NCI-H524 (cell line): ENCODE data around the gene SMCHD1.
"Not testable (repeated sequence)": the region's sequence is repeated elsewhere in the genome, so short reads cannot be mapped to it uniquely, and the experiment has no call there.

Experiments used
- DNase-seq, 2 experiments: peaks; one replicate each; lab custom pipeline; 2025; lab: John Stamatoyannopoulos, UW

SMCHD1 gene

DNA sequence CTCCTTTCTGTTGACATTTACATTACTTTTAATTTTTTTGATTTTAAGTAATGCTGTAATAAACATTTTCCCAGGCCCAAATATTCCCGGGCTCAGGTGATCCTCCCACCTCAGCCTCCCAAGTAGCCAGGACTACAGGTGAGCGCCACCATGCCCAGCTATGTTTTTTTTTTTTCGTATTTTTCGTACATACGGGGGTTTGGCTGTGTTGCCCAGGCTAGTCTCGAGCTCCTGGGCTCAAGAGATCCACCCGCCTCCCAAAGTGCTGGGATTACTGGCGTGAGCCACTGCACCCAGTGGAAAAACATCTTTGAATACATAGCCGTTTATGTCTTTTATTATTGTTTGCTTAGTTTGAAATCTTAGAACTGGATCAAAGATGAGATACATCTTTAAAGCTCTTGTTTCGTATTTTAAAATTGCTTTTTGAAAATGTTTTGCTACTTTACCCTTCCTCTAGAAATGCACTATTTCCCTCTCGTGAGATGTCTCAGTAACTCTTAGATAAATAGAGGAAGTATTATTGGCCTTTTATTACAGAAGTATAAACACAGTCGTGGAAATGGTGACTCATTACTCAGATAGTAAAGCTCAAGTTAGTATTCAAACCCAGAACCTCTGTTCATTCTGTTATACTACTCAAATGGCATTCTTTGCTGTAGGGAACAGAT, 2.4 kb downstream of the SMCHD1 start:
- no peak for DNase-seq

DNA sequence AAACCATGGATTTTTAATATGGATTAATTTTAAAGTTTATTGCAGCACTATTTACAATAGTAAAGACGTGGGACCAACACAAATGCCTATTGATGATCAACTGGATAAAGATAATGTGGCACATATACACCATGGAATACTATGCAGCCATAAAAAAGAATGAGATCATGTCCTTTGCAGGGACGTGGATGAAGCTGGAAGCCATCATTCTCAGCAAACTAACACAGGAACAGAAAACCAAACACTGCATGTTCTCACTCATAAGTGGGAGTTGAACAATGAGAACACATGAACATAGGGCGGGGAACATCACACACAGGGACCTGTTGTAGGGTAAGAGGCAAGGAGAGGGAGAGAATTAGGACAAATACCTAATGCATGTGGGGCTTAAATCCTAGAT, 5.3 kb downstream of the SMCHD1 start:
- DNase-seq: not testable (repeated sequence)

DNA sequence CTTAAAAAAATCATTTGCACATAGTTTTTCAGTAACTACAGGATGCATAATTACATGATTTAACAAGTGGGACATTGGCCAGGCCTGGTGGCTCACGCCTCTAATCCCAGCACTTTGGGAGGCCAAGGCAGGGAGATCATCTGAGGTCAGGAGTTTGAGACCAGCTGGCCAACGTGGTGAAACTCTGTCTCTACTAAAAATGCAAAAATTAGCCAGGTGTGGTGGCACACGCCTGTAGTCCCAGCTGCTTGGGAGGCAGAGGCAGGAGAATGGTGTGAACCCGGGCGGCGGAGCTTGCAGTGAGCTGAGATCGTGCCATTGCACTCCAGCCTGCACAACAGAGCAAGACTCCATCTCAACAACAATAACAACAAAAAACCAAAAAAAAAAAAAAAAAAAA, 6.8 kb downstream of the SMCHD1 start:
- DNase-seq: not testable (repeated sequence)

DNA sequence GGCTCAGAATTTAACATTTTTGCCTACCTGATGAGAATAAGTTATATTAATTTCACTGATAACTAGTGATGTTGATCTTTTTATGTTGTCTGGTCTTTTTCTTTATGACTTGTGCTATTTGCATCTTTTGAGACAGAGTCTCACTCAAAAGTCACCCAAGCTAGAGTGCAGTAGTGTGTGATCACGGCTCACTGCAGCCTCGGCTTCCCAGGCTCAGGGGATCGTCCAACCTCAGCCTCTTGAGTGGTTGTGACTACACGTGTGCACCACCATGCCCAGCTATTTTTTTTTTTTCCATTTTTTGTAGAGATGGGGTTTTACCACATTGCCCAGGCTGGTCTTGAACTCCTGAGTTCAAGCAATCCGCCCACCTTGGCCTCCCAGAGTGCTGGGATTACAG, 7.5 kb downstream of the SMCHD1 start:
- DNase-seq: no peak

DNA sequence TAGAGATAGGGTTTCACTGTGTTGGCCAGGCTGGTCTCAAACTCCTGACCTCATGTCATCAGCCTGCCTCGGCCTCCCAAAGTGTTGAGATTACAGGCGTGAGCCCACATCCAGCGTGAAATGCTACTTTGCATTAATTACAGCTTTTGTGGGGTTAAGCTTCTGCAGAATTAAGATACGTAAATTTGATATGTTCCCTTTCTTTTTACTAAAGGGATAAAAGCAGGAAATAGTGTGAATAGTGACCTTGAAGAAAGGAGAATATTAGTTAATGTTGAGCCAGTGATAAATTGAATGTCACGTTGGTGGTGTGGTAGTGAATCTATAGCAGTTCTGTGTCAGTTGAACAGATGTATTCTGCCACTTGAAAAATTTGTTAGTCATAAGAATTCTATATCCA, 16.9 kb downstream of the SMCHD1 start:
- peak in 1 of 2 experiments; percentile 17 for DNase-seq

DNA sequence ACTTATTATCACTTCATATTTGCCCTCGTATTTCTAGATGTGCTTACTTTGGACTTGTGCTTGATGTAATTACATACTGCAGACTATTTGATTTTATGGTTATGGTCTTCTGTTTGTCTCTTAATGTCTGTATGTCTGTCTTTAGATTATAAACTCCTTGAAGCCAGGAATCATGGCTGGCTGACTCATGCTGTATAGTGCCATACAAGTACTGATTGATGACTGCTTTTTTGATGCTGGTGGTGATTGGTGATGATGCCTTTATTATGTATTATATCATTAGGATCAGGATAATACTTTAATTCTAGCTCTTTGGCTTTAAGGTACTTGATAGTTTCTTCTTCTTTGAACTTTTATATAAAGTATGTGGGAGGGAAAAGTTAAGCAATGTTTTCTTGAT, 17.3 kb downstream of the SMCHD1 start:
- DNase-seq: no peak

DNA sequence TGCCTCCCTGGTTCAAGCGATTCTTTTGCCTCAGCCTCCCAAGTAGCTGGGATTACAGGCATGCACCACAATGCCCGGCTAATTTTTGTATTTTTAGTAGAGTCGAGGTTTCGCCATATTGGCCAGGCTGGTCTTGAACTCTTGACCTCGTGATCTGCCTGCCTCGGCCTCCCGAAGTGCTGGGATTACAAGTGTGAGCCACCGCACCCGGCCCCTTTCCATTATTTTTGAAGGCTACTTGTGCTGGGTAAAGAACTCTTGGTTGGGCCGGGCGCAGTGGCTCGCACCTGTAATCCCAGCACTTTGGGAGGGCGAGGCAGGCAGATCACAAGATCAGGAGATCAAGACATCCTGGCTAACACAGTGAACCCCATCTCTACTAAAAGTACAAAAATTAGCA, 23.4 kb downstream of the SMCHD1 start:
- not testable (repeated sequence) for DNase-seq

DNA sequence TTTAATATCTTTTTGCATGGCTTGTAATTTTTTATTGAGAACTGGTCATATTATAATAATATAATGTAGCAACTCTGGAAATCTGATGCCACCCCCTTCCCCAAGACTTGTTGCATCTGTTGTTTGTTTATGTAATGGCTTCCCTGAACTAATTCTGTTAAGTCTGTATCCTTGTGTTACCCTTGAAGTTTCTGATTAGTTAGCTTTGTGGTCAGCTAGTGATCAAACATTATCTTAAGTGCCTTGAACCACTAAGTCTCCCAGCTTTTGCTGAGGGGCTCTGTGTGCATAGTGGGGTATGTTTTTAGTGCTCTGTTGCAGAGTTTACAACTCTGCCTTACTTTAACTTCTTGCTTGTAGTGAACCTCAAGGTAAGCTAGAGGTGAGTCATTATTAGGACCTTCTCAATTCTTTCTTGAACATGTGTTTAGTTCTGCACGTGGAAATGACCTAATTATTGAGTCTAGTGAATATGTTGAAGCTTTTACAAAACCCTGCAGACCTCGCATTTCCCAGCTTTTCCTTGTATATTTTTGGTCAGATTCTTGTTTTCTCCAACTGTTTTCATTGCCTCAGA, 24.8 kb downstream of the SMCHD1 start:
- no peak for DNase-seq

DNA sequence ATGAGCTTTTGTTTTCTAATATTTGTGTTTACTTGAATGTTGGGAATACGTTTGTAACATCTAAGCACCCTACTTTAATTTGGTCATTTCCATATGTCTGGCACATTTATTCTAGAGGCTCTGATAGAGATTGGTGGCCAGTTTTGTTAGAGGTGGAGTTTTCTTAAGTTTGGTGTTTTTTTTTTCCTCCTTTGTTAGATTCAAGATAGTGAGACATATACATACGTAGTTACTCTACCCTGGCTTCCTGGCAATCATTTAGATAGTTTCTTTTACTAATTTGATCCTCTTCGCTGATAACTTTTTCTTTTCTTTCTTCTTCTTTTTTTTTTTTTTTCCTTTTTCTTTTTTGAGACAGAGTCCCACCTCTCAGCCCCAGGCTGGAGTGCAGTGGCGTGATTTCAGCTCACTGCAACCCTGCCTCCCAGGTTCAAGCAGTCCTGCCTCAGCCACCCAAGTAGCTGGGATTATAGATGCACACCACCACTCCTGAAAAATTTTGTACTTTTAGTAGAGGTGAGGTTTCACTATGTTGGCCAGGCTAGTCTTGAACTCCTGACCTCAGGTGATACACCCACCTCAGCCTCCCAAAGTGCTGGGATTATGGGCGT, 26.6 kb downstream of the SMCHD1 start:
- no peak for DNase-seq

DNA sequence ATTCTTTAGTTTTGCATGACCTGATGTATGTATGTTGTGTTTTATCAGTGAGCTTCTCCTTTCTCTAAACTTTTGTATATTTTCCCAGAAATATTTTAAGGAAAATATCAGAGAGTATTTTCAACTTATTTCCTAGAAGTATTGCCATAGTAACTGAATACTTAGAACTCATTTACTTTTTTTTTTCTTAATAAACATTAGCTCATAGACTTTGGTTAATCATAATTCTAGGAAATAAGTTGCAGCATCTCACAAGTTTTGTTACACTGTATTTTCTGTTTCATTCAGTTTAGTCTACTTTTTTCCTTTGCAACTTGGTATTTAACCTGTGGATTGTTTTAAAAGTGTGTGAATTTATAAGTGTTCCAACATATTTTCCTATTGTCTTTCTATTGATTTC, 27.5 kb downstream of the SMCHD1 start:
- no peak for DNase-seq

DNA sequence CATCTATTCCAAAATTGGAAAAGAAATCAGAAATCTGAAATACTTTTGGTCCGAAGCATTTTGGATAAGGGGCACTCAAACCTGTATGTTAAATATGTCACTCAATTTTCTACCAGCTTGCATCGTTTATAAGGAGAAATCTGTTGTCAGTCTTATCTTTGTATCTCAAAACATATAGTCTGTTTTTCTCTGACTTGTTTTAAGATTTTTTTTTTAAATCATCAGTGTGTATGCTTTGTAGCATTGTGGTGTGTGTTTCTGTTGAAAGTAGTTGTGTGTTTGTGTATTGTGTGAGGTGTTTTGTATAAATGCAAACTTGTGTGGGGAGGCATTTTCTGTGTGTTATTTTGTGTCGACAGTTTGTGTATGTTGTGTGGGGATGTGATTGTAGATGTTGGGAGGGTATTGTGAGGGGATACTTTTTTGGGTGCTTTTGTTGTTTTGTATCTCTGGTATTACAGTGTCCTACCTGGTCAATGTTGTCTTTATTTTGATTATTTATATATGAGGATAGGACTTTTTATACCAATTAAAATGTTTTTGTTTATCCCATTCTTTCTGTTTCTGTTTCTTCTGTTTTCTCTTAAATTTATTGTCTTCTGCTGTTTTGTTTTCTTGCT, 30.9 kb downstream of the SMCHD1 start:
- no peak for DNase-seq

DNA sequence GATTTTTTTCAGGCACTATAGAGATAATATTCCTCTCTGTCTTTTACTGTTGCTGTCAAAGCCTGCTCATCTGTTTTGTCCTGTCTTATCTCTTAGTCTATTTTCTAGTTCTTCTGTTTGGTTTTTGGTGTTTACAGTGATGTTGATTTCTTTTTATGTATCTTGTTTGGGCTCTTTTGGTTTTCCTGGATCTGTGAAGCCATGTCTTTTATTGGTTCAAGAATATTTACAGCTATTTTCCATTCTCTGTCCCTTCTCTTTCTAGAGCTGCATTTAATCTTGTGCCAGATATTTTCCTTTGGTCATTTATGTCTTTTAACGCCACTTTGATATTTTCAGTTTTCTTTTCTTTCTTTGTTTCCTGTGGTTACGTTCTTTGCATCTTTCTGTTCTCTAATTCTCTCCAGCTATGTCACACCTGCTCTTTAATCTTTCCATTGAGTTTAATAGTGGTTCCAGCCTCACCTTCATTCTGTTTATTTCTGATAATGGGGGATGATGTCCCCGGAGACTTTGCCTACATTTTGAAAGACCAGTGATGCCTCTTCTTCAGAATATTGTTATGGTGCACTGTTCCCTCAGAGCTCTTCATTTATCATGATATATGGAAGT, 32.0 kb downstream of the SMCHD1 start:
- no peak for DNase-seq

DNA sequence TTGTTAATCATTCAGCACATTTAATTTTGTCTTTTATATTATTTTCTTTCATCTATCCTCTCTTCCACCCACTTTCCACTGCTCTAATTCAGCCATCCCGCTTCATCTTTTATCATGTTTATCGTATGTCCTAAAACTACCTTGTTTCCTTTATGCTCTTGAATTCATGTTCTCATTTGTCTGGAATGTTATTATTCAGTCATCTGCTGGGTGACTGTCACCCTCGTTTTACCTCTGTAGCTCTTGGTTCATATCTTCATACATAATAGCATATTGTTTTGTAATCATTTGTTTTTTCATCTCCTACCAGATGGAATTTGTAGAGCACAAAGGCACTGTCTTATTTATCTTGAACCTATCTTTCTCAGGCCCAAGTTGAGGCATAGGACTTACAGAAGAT, 37.0 kb downstream of the SMCHD1 start:
- DNase-seq: no peak

DNA sequence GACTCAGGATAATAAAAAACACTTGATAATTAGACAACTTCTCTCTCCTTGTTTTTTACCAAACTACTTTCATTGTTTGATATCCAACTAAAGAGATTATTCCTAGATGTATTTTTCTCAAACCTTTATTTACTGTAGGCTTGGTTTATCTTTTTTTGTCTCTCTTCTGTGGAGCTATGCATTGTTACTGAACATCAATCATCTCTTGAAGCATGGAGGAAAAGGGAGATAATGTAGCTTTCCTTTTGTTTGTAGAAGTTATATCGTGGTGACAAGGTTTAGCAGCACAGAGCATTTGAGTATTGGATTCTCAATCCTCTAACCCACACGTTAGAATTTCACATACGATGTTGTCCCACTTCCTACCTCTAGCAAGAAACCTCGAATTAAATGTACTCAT, 41.7 kb downstream of the SMCHD1 start:
- DNase-seq: no peak

DNA sequence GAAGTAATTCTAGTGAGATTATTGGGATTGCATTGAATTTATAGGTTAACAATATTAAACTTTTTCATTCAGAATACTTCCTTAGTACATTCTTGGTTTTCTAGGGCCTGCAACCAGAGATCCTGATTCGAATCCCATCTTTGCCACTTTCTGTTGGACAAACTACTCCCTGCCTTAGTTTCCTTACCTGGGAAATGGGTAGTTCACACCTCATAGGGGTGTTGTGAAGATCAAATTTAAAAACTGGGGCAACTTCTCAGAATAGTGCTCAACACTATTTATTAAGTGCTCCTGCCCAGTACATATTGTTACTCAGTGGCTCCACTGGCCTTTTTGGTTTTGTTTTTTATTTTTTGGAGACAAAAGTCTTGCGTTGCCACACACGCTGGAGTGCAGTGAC, 43.5 kb downstream of the SMCHD1 start:
- no peak for DNase-seq

DNA sequence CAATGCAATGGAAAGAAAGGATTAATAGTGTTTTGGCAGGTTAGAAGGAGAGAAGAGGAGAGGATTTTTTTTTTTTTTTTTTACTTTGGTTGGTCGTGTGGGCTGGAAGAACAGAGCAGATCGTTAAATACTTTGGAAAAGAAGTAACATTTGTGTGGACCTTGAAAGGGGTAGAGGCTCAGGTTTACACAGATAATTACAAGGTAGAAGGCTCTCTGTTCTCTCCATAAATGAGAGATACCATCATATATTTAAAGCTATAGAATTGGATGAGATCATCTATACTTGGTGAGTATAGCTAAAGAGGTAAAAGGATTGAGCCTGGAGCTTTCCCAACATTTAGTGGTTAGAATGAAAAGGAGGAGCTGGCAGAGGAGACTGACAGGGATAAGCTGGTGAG, 49.0 kb downstream of the SMCHD1 start:
- no peak for DNase-seq

DNA sequence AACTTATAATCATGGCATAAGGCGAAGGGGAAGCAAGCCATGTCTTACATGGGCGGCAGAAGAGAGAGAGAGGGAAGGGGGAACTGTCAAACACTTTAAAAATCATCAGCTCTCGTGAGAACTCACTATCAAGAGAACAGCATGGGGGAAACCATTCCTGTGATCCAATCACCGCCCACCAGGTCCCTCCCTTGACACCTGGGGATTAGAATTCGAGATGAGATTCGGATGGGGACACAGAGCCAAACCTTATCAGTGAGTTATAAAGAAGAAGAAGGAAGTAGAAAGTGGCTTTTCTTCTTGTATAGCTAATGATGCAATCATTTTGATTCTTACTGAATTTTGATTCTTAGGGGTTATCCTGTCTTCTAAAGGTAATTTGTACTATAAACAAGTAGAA, 51.4 kb downstream of the SMCHD1 start:
- no peak for DNase-seq

DNA sequence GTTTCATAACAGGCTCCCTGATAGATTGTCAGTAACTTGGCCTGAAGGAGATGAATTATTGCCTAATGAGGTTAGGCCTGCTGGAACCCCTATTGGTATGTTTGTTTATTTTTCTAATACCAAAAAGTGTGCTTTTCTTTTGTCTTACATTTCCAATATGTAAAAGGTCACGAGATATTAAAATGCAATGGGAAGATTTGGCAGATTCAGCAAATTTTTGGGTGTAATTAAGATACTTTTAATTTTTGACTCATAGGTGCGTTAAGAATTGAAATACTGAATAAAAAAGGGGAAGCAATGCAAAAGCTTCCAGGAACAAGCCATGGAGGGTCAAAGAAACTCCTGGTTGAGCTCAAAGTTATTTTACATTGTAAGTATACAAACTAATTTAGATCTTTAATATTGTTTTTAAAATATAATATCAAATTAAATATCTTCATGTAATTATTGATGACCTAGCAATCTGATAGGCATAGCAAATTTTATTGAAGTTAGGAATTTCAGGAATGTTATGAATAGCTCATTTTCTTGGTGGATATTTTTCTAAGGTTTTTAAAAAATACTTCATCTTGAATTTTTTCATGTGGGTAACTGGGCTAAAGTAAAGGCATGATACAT, 52.1 kb downstream of the SMCHD1 start:
- no peak for DNase-seq

DNA sequence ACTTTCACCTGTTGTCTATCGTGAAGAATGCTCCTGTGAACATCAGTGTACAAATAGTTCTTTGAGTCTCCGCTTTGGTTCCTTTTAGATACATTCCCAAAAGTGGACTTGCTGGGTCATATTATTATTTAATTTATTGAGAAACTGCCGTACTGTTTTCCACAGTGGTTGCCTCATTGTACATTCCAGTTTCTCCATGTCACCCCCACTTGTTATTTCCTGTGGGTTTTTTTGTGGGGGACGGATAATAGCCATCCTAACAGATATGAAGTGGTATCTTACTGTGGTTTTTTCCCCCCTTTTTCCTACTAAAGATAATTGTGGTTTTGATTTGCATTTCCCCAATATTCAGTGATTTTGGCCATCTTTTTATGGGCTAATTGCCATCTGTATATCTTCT, 53.8 kb downstream of the SMCHD1 start:
- DNase-seq: no peak

DNA sequence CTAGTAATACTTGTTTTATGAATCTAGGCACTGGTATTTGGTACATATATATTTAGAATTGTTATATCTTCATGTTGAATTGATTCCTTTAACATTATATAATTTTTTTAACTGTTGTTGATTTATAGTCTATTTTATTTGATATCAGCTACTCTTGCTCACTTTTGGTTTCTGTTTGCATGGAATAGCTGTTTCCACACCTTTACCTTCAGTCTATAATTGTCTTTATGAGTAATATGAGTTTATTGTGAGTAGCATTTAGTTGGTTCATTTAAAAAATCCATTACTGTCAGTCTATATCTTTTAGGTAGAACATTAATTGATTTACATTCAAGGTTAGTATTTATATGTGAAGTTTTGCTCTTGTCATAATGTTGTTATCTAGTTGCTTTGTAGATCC, 58.6 kb downstream of the SMCHD1 start:
- no peak for DNase-seq

DNA sequence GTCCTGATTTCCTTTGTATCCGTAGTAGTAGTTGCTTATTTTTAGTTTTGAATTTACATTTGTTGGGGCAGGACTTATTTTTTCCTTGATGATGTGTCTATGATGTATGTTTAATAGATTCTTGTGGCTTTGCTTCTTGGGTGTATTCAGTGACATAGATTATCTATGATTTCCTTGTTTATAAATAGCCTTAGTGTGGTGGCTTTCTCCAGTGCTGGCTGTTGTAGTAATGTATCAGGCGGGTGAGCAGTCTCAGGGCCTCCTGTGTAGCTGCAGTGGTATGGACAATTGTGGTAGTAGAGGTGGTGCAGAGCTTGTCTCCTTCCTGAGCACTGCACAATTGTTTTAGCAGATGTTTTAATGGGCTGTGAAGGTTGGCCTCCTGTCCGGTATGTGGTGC, 60.5 kb downstream of the SMCHD1 start:
- no peak for DNase-seq
